Measurements from ENCODE around the gene ADAM11.
"Not testable (repeated sequence)": the region's sequence is repeated elsewhere in the genome, so short reads cannot be mapped to it uniquely, and the experiment has no call there.

Gene ADAM11

GRCh38 chr17:44758414-44759085 is at the start of gene ADAM11:
ADAM11 (plus strand) TSS chr17:44758988; CDS start chr17:44759200, 212 bp downstream.
- Histone ChIP-seq H3K9me3 (ENCODE audit: low read length) (no peaks in the 10 kb centered on the region), H3K27me3 (ENCODE audit: control insufficient read depth in 1 of 2, insufficient read depth in 2 of 2, low read length in 2 of 2) (peaks cover 14 to 37% of the 10 kb centered on the region in 2 donors), H3K27ac (ENCODE audit: low read depth, low read length) (no peak within 1 kb of the TSS), H3K4me1 (ENCODE audit: insufficient read depth, low read length) (no peaks in the 10 kb centered on the region), H3K9ac (ENCODE audit: low read length) (no peak within 1 kb of the TSS), H3K36me3 (ENCODE audit: insufficient read depth, low read length) (no peaks in the 10 kb centered on the region), H3K4me3 (ENCODE audit: low read depth in 1 of 2, low read length in 2 of 2) (no peak within 1 kb of the TSS)

- H3K27me3 ChIP-seq (ENCODE audit: control insufficient read depth in 1 of 2, insufficient read depth in 2 of 2, low read length in 2 of 2) = no peaks in the 10 kb centered on the region
- H3K9ac ChIP-seq (ENCODE audit: low read length) = no peak overlapping the region
- no peak overlapping the region for H3K4me3 ChIP-seq (ENCODE audit: low read depth in 1 of 2, low read length in 2 of 2)
- no peak overlapping the region for H3K27ac ChIP-seq (ENCODE audit: low read depth, low read length)
- no peaks in the 10 kb centered on the region for H3K9me3 ChIP-seq (ENCODE audit: low read length)
- peaks cover 6% of the 10 kb centered on the region for H3K36me3 ChIP-seq (ENCODE audit: insufficient read depth, low read length)
- H3K4me1 ChIP-seq (ENCODE audit: insufficient read depth, low read length) = no peaks in the 10 kb centered on the region
Measured at GRCh38 chr17:44719444-44719843, 39.3 kb upstream of the ADAM11 start.

GRCh38 chr17:44722254-44722653 is 36.5 kb upstream of the ADAM11 start:
- Histone ChIP-seq H3K36me3 (ENCODE audit: insufficient read depth, low read length) (peaks cover 6% of the 10 kb centered on the region), H3K27ac (ENCODE audit: low read depth, low read length) (no peak overlapping the region), H3K9ac (ENCODE audit: low read length) (no peak overlapping the region), H3K9me3 (ENCODE audit: low read length) (no peaks in the 10 kb centered on the region), H3K4me1 (ENCODE audit: insufficient read depth, low read length) (no peaks in the 10 kb centered on the region), H3K27me3 (ENCODE audit: control insufficient read depth in 1 of 2, insufficient read depth in 2 of 2, low read length in 2 of 2) (no peaks in the 10 kb centered on the region), H3K4me3 (ENCODE audit: low read depth in 1 of 2, low read length in 2 of 2) (no peak overlapping the region)

GRCh38 chr17:44726121-44726520 is 32.7 kb upstream of the ADAM11 start:
- not testable (repeated sequence) for H3K36me3 ChIP-seq (ENCODE audit: insufficient read depth, low read length); H3K9me3 ChIP-seq (ENCODE audit: low read length)

GRCh38 chr17:44733753-44734152 is 25.0 kb upstream of the ADAM11 start:
- Histone ChIP-seq H3K9ac (ENCODE audit: low read length) (no peak overlapping the region), H3K27me3 (ENCODE audit: control insufficient read depth in 1 of 2, insufficient read depth in 2 of 2, low read length in 2 of 2) (no peaks in the 10 kb centered on the region), H3K4me3 (ENCODE audit: low read depth in 1 of 2, low read length in 2 of 2) (no peak overlapping the region), H3K9me3 (ENCODE audit: low read length) (no peaks in the 10 kb centered on the region), H3K4me1 (ENCODE audit: insufficient read depth, low read length) (no peaks in the 10 kb centered on the region), H3K36me3 (ENCODE audit: insufficient read depth, low read length) (peaks cover 9% of the 10 kb centered on the region), H3K27ac (ENCODE audit: low read depth, low read length) (no peak overlapping the region)

More at GRCh38 chr17:44726121-44726520, 32.7 kb upstream of the ADAM11 start:
- H3K27ac ChIP-seq (ENCODE audit: low read depth, low read length); H3K27me3 ChIP-seq (ENCODE audit: control insufficient read depth in 1 of 2, insufficient read depth in 2 of 2, low read length in 2 of 2); H3K4me3 ChIP-seq (ENCODE audit: low read depth in 1 of 2, low read length in 2 of 2); H3K9ac ChIP-seq (ENCODE audit: low read length); H3K4me1 ChIP-seq (ENCODE audit: insufficient read depth, low read length): not testable (repeated sequence)

GRCh38 chr17:44734272-44734671 is 24.5 kb upstream of the ADAM11 start:
- Histone ChIP-seq H3K36me3 (ENCODE audit: insufficient read depth, low read length) (peaks cover 9% of the 10 kb centered on the region), H3K9ac (ENCODE audit: low read length) (no peak overlapping the region), H3K27ac (ENCODE audit: low read depth, low read length) (no peak overlapping the region), H3K4me3 (ENCODE audit: low read depth in 1 of 2, low read length in 2 of 2) (no peak overlapping the region), H3K9me3 (ENCODE audit: low read length) (no peaks in the 10 kb centered on the region), H3K27me3 (ENCODE audit: control insufficient read depth in 1 of 2, insufficient read depth in 2 of 2, low read length in 2 of 2) (no peaks in the 10 kb centered on the region), H3K4me1 (ENCODE audit: insufficient read depth, low read length) (no peaks in the 10 kb centered on the region)

GRCh38 chr17:44736551-44737240 is 22.1 kb upstream of the ADAM11 start:
- H3K4me3 ChIP-seq (ENCODE audit: low read depth in 1 of 2, low read length in 2 of 2) = no peak overlapping the region
- H3K9me3 ChIP-seq (ENCODE audit: low read length) = no peaks in the 10 kb centered on the region
- H3K27me3 ChIP-seq (ENCODE audit: control insufficient read depth in 1 of 2, insufficient read depth in 2 of 2, low read length in 2 of 2) = no peaks in the 10 kb centered on the region
- H3K27ac ChIP-seq (ENCODE audit: low read depth, low read length) = no peak overlapping the region
- H3K36me3 ChIP-seq (ENCODE audit: insufficient read depth, low read length) = peaks cover 4% of the 10 kb centered on the region
- no peak overlapping the region for H3K9ac ChIP-seq (ENCODE audit: low read length)
- no peaks in the 10 kb centered on the region for H3K4me1 ChIP-seq (ENCODE audit: insufficient read depth, low read length)

GRCh38 chr17:44738214-44738906 is 20.4 kb upstream of the ADAM11 start:
- Histone ChIP-seq H3K36me3 (ENCODE audit: insufficient read depth, low read length) (peaks cover 6% of the 10 kb centered on the region), H3K27ac (ENCODE audit: low read depth, low read length) (no peak overlapping the region), H3K9ac (ENCODE audit: low read length) (no peak overlapping the region), H3K27me3 (ENCODE audit: control insufficient read depth in 1 of 2, insufficient read depth in 2 of 2, low read length in 2 of 2) (no peaks in the 10 kb centered on the region), H3K4me3 (ENCODE audit: low read depth in 1 of 2, low read length in 2 of 2) (no peak overlapping the region), H3K4me1 (ENCODE audit: insufficient read depth, low read length) (no peaks in the 10 kb centered on the region), H3K9me3 (ENCODE audit: low read length) (no peaks in the 10 kb centered on the region)

GRCh38 chr17:44741316-44741715 is 17.5 kb upstream of the ADAM11 start:
- Histone ChIP-seq H3K27ac (ENCODE audit: low read depth, low read length) (no peak overlapping the region), H3K27me3 (ENCODE audit: control insufficient read depth in 1 of 2, insufficient read depth in 2 of 2, low read length in 2 of 2) (no peaks in the 10 kb centered on the region), H3K9ac (ENCODE audit: low read length) (no peak overlapping the region), H3K9me3 (ENCODE audit: low read length) (no peaks in the 10 kb centered on the region), H3K36me3 (ENCODE audit: insufficient read depth, low read length) (peaks cover 6% of the 10 kb centered on the region), H3K4me1 (ENCODE audit: insufficient read depth, low read length) (no peaks in the 10 kb centered on the region), H3K4me3 (ENCODE audit: low read depth in 1 of 2, low read length in 2 of 2) (no peak overlapping the region)

- Histone ChIP-seq H3K27me3 (ENCODE audit: control insufficient read depth in 1 of 2, insufficient read depth in 2 of 2, low read length in 2 of 2) (no peaks in the 10 kb centered on the region), H3K9me3 (ENCODE audit: low read length) (no peaks in the 10 kb centered on the region), H3K36me3 (ENCODE audit: insufficient read depth, low read length) (peaks cover 6% of the 10 kb centered on the region), H3K27ac (ENCODE audit: low read depth, low read length) (no peak overlapping the region), H3K9ac (ENCODE audit: low read length) (no peak overlapping the region), H3K4me3 (ENCODE audit: low read depth in 1 of 2, low read length in 2 of 2) (no peak overlapping the region), H3K4me1 (ENCODE audit: insufficient read depth, low read length) (no peaks in the 10 kb centered on the region)
Measured at GRCh38 chr17:44745301-44745700, 13.5 kb upstream of the ADAM11 start.

GRCh38 chr17:44745738-44746137 is 13.1 kb upstream of the ADAM11 start:
- not testable (repeated sequence) for H3K4me1 ChIP-seq (ENCODE audit: insufficient read depth, low read length); H3K9ac ChIP-seq (ENCODE audit: low read length); H3K27me3 ChIP-seq (ENCODE audit: control insufficient read depth in 1 of 2, insufficient read depth in 2 of 2, low read length in 2 of 2); H3K9me3 ChIP-seq (ENCODE audit: low read length); H3K36me3 ChIP-seq (ENCODE audit: insufficient read depth, low read length); H3K4me3 ChIP-seq (ENCODE audit: low read depth in 1 of 2, low read length in 2 of 2); H3K27ac ChIP-seq (ENCODE audit: low read depth, low read length)

Data from muscle layer of colon (tissue), 2 donors.